ENCODE results near the gene FOXE1.

Gene FOXE1

GRCh38 chr9:97853056-97853843 lies at the start of gene FOXE1:
FOXE1 (plus strand) TSS chr9:97853226; CDS start chr9:97853915, 689 bp downstream.
- no peak for DNase-seq

GRCh38 chr9:97804059-97804365 lies 49.0 kb upstream of the FOXE1 start:
- DNase-seq: no peak

- DNase-seq: no peak
These were observed 46.3 kb upstream of the FOXE1 start for GRCh38 chr9:97806721-97807120.

GRCh38 chr9:97807681-97808080 lies 45.3 kb upstream of the FOXE1 start:
- DNase-seq: no peak

GRCh38 chr9:97808415-97808814 lies 44.6 kb upstream of the FOXE1 start:
- DNase-seq: no peak

- no peak for DNase-seq
These were observed 44.1 kb upstream of the FOXE1 start for GRCh38 chr9:97808972-97809371.

GRCh38 chr9:97809666-97810344 lies 43.2 kb upstream of the FOXE1 start:
- no peak for DNase-seq

- DNase-seq: no peak
These were observed 41.3 kb upstream of the FOXE1 start for GRCh38 chr9:97811533-97812246.

- DNase-seq: no peak
These were observed 40.8 kb upstream of the FOXE1 start for GRCh38 chr9:97812247-97812543.

- no peak for DNase-seq
These were observed 40.0 kb upstream of the FOXE1 start for GRCh38 chr9:97813072-97813471.

- no peak for DNase-seq
These were observed 33.3 kb upstream of the FOXE1 start for GRCh38 chr9:97819735-97820134.

GRCh38 chr9:97820373-97820772 lies 32.7 kb upstream of the FOXE1 start:
- no peak for DNase-seq

GRCh38 chr9:97830884-97831829 lies 21.9 kb upstream of the FOXE1 start:
- no peak for DNase-seq

- no peak for DNase-seq
These were observed 21.0 kb upstream of the FOXE1 start for GRCh38 chr9:97831843-97832636.

- DNase-seq: no peak
These were observed 12.5 kb upstream of the FOXE1 start for GRCh38 chr9:97840521-97840920.

- no peak for DNase-seq
These were observed 10.1 kb upstream of the FOXE1 start for GRCh38 chr9:97842960-97843359.

GRCh38 chr9:97845130-97845529 lies 7.9 kb upstream of the FOXE1 start:
- no peak for DNase-seq

GRCh38 chr9:97845763-97846162 lies 7.3 kb upstream of the FOXE1 start:
- no peak for DNase-seq

- DNase-seq: no peak
These were observed 6.7 kb upstream of the FOXE1 start for GRCh38 chr9:97846347-97846746.

GRCh38 chr9:97847474-97848214 lies 5.4 kb upstream of the FOXE1 start:
- DNase-seq: no peak

GRCh38 chr9:97848215-97848479 lies 4.9 kb upstream of the FOXE1 start:
- DNase-seq: no peak

Measured in CD4-positive, alpha-beta T cell treated with Interleukin-4 for 1 hour (primary cell).